Type B pancreatic cell (in vitro differentiated cells): Measurements from ENCODE around the gene SYNGR3. TPM values are rescaled to one million over a fixed set of nuclear protein-coding genes. Genes with fewer than 3 reads are reported as not detected.
"Not testable (repeated sequence)": the region's sequence is repeated elsewhere in the genome, so short reads cannot be mapped to it uniquely, and the experiment has no call there.

Experiments used
- DNase-seq: peaks from one replicate; pipeline ENCODE4 v3.0.0; 2021; ENCODE audit warnings: mixed read lengths; ENCODE audit not compliant: unreplicated experiment; ENCODE audit errors: extremely low spot score
- H3K27ac Mint-ChIP-seq: 2 replicates; pipeline ENCODE4 v1.8.0; 2021; ENCODE audit warnings: mild to moderate bottlenecking, mixed read lengths
- H3K27me3 Mint-ChIP-seq: 2 replicates; pipeline ENCODE4 v1.8.0; 2021; ENCODE audit warnings: mixed read lengths
- H3K36me3 Mint-ChIP-seq: 2 replicates; pipeline ENCODE4 v1.8.0; 2021; ENCODE audit warnings: mixed read lengths
- H3K4me1 Mint-ChIP-seq: one replicate; pipeline ENCODE4 v1.8.0; 2021; ENCODE audit warnings: mixed read lengths; ENCODE audit not compliant: unreplicated experiment
- H3K4me3 Mint-ChIP-seq: 2 replicates; pipeline ENCODE4 v1.8.0; 2021; ENCODE audit warnings: mild to moderate bottlenecking, mixed read lengths
- H3K9me3 Mint-ChIP-seq: 2 replicates; pipeline ENCODE4 v1.8.0; 2021; ENCODE audit warnings: mixed read lengths
- CTCF ChIP-seq: fragments of 200-600 bp; sonication (generic); conservative IDR thresholded peaks from 2 replicates; pipeline ENCODE4 v1.5.0; 2021; ENCODE audit warnings: antibody characterized with exemption, mild to moderate bottlenecking
- total RNA-seq: library from RNA; stranded (reverse); gene quantifications from 2 replicates; pipeline ENCODE4 v1.2.1, GENCODE V29; 2021; ENCODE audit warnings: low replicate concordance

Gene SYNGR3
- total RNA-seq, 1 donor from 2014 or later, result 2.4 TPM

DNA sequence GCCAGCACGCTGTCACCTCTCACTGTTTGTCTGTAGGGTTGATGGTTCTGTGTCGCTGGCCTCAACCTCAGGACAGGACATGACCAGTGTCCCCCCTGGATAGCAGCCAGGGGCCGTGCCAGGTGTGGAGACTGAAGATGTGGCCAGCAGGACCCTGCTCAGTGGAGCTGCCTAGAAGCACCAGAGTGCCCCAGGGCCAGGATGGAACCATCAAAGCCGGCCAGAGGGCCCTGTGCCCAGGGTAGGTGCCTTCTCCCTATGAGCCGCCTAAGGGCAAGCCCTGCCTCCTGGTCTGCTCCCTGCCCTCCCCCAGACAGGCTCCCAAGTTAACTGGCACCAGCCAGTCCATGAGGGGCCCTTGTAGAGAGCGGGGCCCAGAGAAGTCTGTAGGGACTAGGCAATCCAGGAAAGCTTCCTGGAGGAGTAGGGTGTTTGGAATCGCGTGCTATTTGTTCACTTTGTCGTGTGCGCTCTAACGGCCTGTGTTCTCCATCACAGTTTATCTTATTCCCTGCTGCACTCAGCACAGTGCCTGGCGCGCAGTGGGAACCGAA is 31.0 kb upstream of the SYNGR3 start:
- H3K27ac Mint-ChIP-seq, result no peak overlapping the region
- peak overlapping the region; percentile 96 for H3K4me3 Mint-ChIP-seq
- H3K4me1 Mint-ChIP-seq, result peaks cover 17% of the 10 kb centered on the region
- no peak for DNase-seq
- H3K9me3 Mint-ChIP-seq, result no peaks in the 10 kb centered on the region
- no peaks in the 10 kb centered on the region for H3K27me3 Mint-ChIP-seq
- peaks cover 9% of the 10 kb centered on the region for H3K36me3 Mint-ChIP-seq
- TF ChIP-seq CTCF, result no peak

DNA sequence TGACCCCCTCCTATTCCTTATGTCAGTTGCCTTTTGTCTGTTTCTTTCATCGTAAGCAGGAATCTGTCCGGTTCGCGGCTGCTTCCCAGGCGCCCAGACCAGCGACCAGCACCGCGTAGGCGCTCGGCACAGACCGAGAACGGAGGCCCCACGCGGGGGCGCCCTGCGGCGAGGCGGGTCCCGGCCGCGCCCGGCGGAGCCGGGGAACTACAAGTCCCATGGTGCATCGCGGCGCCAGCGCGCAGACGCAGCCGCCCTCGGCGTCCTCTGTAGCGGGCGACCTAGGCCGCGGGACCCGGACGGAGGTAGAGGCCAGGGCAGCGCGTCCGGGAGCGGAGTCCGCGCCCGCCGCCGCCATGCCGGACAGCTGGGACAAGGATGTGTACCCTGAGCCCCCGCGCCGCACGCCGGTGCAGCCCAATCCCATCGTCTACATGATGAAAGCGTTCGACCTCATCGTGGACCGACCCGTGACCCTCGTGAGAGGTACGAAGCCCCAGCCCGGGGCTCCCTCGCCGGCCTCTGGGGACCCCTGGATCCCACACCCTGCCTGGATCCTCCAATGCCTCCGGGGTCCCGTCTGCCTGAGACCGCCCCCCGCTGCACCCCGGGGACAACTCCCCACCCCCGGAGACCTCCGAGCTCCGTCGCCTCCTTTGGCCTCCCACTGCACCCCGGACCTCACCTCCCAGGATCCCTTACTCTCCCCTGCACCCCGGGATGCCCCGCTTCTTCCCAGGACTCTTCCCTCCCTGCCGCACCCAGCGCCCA is 30.3 kb upstream of the SYNGR3 start, which contains the start of gene NDUFB10:
Gene NDUFB10, plus strand, starts transcription at position 270 of the 771 bp plus-strand sequence. Its CDS starts 87 bp downstream, at position 357.
- Mint-ChIP-seq H3K27me3 (no peaks in the 10 kb centered on the region), H3K4me3 (peak within 1 kb of the TSS; percentile 96), H3K27ac (peak within 1 kb of the TSS; percentile 89), H3K36me3 (peaks cover 13% of the 10 kb centered on the region), H3K9me3 (no peaks in the 10 kb centered on the region), H3K4me1 (peaks cover 21% of the 10 kb centered on the region)
- peak; percentile 94 for DNase-seq
- peak; percentile 64 for TF ChIP-seq CTCF

GRCh38 chr16:1960665-1961630 is 28.8 kb upstream of the SYNGR3 start:
- no peaks in the 10 kb centered on the region for H3K27me3 Mint-ChIP-seq
- peak overlapping the region; percentile 96 for H3K4me3 Mint-ChIP-seq
- no peak for TF ChIP-seq CTCF
- DNase-seq, result no peak
- peaks cover 26% of the 10 kb centered on the region for H3K4me1 Mint-ChIP-seq
- H3K36me3 Mint-ChIP-seq, result peaks cover 13% of the 10 kb centered on the region
- H3K9me3 Mint-ChIP-seq, result no peaks in the 10 kb centered on the region
- H3K27ac Mint-ChIP-seq, result peak overlapping the region; percentile 89

DNA sequence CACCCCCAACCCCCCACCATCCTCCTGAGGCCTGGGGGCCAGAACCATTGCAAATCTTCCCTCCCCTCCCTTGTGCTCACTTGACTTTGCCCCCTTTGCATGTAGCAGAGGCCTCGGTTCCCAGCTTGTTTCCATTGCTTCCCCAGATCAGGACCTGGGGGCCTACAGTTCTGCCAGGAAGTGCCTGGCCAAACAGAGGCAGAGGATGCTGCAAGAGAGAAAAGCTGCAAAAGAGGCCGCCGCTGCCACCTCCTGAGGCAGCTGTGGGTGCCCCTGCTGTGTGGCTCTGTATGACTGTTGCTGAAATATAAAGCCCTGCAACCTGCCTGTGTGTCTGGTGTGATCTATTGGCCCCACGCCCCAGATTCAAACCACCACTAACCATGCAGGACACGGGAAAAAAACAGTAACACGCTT is 28.1 kb upstream of the SYNGR3 start:
- Mint-ChIP-seq H3K36me3 (peaks cover 13% of the 10 kb centered on the region), H3K27ac (peak overlapping the region; percentile 89), H3K4me3 (peak overlapping the region; percentile 70), H3K27me3 (no peaks in the 10 kb centered on the region), H3K4me1 (peaks cover 26% of the 10 kb centered on the region), H3K9me3 (no peaks in the 10 kb centered on the region)
- no peak for DNase-seq
- no peak for TF ChIP-seq CTCF

DNA sequence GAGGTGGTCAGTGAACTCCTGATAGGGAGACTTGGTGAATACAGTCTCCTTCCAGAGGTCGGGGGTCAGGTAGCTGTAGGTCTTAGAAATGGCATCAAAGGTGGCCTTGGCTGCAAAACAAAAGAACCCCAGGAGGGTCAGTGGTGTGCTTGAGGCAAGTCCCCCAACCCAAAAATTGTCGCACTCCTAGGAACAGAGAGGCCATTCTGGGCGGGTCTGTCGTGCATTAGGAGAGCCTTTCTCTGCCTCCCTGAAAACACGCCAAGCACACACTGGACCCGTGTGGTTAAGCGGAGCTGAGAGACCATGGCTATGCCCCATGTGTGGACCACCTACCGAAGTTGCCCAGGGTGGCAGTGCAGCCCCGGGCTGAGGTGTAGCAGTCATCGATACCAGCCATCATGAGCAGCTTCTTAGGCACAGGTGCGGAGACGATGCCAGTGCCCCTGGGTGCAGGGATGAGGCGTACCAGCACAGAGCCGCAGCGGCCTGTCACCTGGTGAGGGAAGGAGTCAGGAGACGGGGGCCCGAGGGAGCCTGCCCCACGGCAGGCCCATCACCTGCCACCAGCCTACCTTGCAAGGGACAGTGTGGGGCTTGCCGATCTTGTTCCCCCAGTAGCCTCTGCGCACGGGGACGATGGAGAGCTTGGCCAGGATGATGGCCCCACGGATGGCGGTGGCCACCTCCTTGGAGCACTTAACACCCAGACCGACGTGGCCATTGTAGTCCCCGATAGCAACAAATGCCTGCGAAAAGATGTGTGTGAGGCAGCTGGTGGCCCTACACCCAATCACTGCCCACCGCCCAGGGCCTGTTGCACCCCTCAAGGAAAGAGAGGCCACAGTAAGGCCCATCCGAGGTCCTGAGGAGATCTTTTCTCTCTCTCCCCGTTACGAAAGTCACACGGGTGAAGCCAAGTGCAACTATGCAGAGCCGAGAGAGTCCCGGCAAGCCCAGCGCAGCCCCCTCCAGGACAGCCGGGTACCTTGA is 27.3 kb upstream of the SYNGR3 start:
- H3K9me3 Mint-ChIP-seq, H3K27me3 Mint-ChIP-seq, DNase-seq: not testable (repeated sequence)
- Mint-ChIP-seq H3K4me1 (peaks cover 26% of the 10 kb centered on the region), H3K4me3 (peak overlapping the region; percentile 94), H3K36me3 (peaks cover 13% of the 10 kb centered on the region), H3K27ac (peak overlapping the region; percentile 96)
